Measurements from ENCODE around the gene MPIG6B. TPM values are rescaled to one million over a fixed set of nuclear protein-coding genes. Genes with fewer than 3 reads are reported as not detected.

The MPIG6B gene
- total RNA-seq, 2 experiments from 2014 or later, result not detected

GRCh38 chr6:31749301-31750036 is 26.3 kb downstream of the MPIG6B start:
- CTCF ChIA-PET (ENCODE audit: unreplicated experiment), result no interaction called here

GRCh38 chr6:31750411-31751022 is 27.3 kb downstream of the MPIG6B start:
- POLR2A ChIA-PET, result interaction anchor here (0.7 to 1.3 kb wide), 2 partner anchors 9 to 12 kb away, joined by 3 to 4 read pairs; no protein-coding TSS in a partner anchor
- TF ChIP-seq CTCF (conservative IDR thresholded peaks at IDR 0.05; ENCODE audit: low read length) (no peak), EZH2phosphoT487 (IDR thresholded peaks at IDR 0.05; ENCODE audit: borderline replicate concordance, low read depth, low read length) (no peak)
- intact Hi-C loops (cut with micrococcal nuclease; ENCODE audit: unreplicated experiment), result no loop called here
- Histone ChIP-seq H3K27ac (ENCODE audit: low read depth, low read length, poor library complexity, severe bottlenecking) (no peak overlapping the region), H3K36me3 (ENCODE audit: insufficient read depth, low read length) (peaks cover 31% of the 10 kb centered on the region), H3K4me2 (ENCODE audit: low read length) (no peak overlapping the region), H3K4me1 (ENCODE audit: insufficient read depth, low read length, poor library complexity, severe bottlenecking) (no peaks in the 10 kb centered on the region), H3K4me3 (ENCODE audit: low read depth, low read length, poor library complexity, severe bottlenecking) (no peak overlapping the region), H3K9me2 (ENCODE audit: insufficient read depth, low read length) (no peaks in the 10 kb centered on the region), H4K20me1 (ENCODE audit: insufficient read depth, low read length) (no peaks in the 10 kb centered on the region), H3K79me2 (ENCODE audit: insufficient read depth, low read depth, low read length) (no peaks in the 10 kb centered on the region), H2AFZ (ENCODE audit: low read length) (no peak overlapping the region), H3K9me3 (ENCODE audit: low read length) (no peaks in the 10 kb centered on the region)
- CTCF ChIA-PET (ENCODE audit: unreplicated experiment), result no interaction called here
- DNase-seq (ENCODE audit: low spot score), result no peak
- no TSS peak for BruUV-seq (replicated peaks)

More at GRCh38 chr6:31749301-31750036, 26.3 kb downstream of the MPIG6B start:
- BruUV-seq (replicated peaks), result TSS peak; percentile 34
- POLR2A ChIA-PET, result interaction anchor here (0.7 to 1.3 kb wide), 3 partner anchors 8 to 11 kb away, joined by 3 to 4 read pairs (median 4); partner anchors contain the start of gene MSH5
- intact Hi-C loops (cut with micrococcal nuclease; ENCODE audit: unreplicated experiment), result no loop called here
- Histone ChIP-seq H3K36me3 (ENCODE audit: insufficient read depth, low read length) (peaks cover 40% of the 10 kb centered on the region), H3K4me3 (ENCODE audit: low read depth, low read length, poor library complexity, severe bottlenecking) (no peak overlapping the region), H4K20me1 (ENCODE audit: insufficient read depth, low read length) (no peaks in the 10 kb centered on the region), H2AFZ (ENCODE audit: low read length) (no peak overlapping the region), H3K27ac (ENCODE audit: low read depth, low read length, poor library complexity, severe bottlenecking) (no peak overlapping the region), H3K79me2 (ENCODE audit: insufficient read depth, low read depth, low read length) (no peaks in the 10 kb centered on the region), H3K9me3 (ENCODE audit: low read length) (no peaks in the 10 kb centered on the region), H3K9me2 (ENCODE audit: insufficient read depth, low read length) (no peaks in the 10 kb centered on the region), H3K4me1 (ENCODE audit: insufficient read depth, low read length, poor library complexity, severe bottlenecking) (no peaks in the 10 kb centered on the region), H3K4me2 (ENCODE audit: low read length) (no peak overlapping the region)
- DNase-seq (ENCODE audit: low spot score), result no peak
- TF ChIP-seq CTCF (conservative IDR thresholded peaks at IDR 0.05; ENCODE audit: low read length) (no peak), EZH2phosphoT487 (IDR thresholded peaks at IDR 0.05; ENCODE audit: borderline replicate concordance, low read depth, low read length) (no peak)
